Stimulated activated CD8-positive, alpha-beta memory T cell treated with anti-CD3 and anti-CD28 coated beads, Interleukin-4, amount 100 ng/mL, for 24 hours (primary cell): ENCODE measurements around the gene PSTPIP1.
A peak's percentile ranks its signal among the peaks of the same experiment; 100 is the strongest.

Source experiments
- DNase-seq: peaks from one replicate; pipeline ENCODE4 v3.0.0-alpha.2; 2020; ENCODE audit warnings: low read depth

The PSTPIP1 gene

GRCh38 chr15:77018796-77019505, 24.0 kb downstream of the PSTPIP1 start:
- DNase-seq = no peak

GRCh38 chr15:77019521-77020331, 24.8 kb downstream of the PSTPIP1 start:
- no peak for DNase-seq

- DNase-seq = no peak
These were observed 25.6 kb downstream of the PSTPIP1 start for GRCh38 chr15:77020348-77021087.

GRCh38 chr15:77021088-77021481, 26.2 kb downstream of the PSTPIP1 start:
- no peak for DNase-seq

GRCh38 chr15:77021803-77022381, 27.0 kb downstream of the PSTPIP1 start:
- DNase-seq = peak; percentile 29

- no peak for DNase-seq
These were observed 28.0 kb downstream of the PSTPIP1 start for GRCh38 chr15:77022646-77023575.

- DNase-seq = no peak
These were observed 28.8 kb downstream of the PSTPIP1 start for GRCh38 chr15:77023576-77024272.

GRCh38 chr15:77024273-77025082, 29.6 kb downstream of the PSTPIP1 start:
- peak; percentile 57 for DNase-seq

GRCh38 chr15:77025083-77025901, 30.4 kb downstream of the PSTPIP1 start:
- no peak for DNase-seq

- DNase-seq = no peak
These were observed 31.1 kb downstream of the PSTPIP1 start for GRCh38 chr15:77025941-77026411.

- DNase-seq = no peak
These were observed 31.7 kb downstream of the PSTPIP1 start for GRCh38 chr15:77026501-77027110.

- DNase-seq = no peak
These were observed 32.3 kb downstream of the PSTPIP1 start for GRCh38 chr15:77027111-77027696.

GRCh38 chr15:77027697-77028450, 32.9 kb downstream of the PSTPIP1 start:
- no peak for DNase-seq

GRCh38 chr15:77028451-77029165, 33.7 kb downstream of the PSTPIP1 start:
- no peak for DNase-seq

GRCh38 chr15:77029166-77030047, 34.5 kb downstream of the PSTPIP1 start:
- no peak for DNase-seq
